GM21367 (cell line): ENCODE measurements around the gene C19orf33.
"Not testable (repeated sequence)": the region's sequence is repeated elsewhere in the genome, so short reads cannot be mapped to it uniquely, and the experiment has no call there.

Experiments
- ATAC-seq: cut with Tn5 transposase; IDR thresholded peaks from one replicate; pipeline ENCODE4 v1.9.1; 2021; ENCODE audit not compliant: unreplicated experiment

The C19orf33 gene

DNA sequence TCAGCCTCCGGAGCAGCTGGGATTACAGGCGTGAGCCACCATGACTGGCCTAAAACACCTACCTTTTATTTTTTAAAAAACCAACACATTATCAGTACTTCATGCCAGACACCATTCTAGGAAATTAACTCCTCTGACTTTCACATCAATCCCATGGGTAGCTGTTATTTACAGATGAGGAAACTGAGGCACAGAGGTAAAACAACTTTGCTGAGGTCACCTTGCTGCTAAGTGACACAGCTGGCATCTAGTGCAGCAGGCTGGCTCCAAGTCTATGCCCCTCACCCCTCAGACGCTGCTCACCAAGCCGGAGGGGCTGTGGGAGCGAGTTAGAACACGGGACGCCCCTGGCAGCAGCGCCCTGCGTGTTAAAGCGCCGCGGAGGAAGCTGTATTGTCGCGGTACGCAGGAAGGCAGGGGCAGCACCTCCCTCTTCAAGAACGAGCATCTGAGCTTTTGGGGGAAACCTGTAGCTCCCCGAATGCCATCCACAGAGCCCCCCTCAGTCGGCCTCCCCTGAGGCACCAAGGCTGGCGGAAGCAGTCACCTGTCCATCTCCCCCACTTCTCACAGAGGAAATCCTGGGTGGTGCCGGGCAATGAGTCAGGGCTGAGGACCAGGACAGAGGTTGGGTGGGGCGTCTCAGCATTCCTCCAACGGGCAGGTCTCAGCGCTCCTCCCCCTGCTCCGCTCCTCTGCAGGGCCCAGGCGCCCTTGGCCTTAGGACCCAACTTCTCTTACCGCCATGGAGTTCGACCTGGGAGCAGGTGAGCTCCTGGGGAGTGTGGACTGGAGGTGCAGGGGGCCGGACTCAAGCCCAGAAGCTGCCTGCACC is at the start of gene C19orf33:
C19orf33 (plus strand) TSS at position 735 of the 835 bp plus-strand sequence; CDS start at position 746, 11 bp downstream.
- no peak for ATAC-seq

DNA sequence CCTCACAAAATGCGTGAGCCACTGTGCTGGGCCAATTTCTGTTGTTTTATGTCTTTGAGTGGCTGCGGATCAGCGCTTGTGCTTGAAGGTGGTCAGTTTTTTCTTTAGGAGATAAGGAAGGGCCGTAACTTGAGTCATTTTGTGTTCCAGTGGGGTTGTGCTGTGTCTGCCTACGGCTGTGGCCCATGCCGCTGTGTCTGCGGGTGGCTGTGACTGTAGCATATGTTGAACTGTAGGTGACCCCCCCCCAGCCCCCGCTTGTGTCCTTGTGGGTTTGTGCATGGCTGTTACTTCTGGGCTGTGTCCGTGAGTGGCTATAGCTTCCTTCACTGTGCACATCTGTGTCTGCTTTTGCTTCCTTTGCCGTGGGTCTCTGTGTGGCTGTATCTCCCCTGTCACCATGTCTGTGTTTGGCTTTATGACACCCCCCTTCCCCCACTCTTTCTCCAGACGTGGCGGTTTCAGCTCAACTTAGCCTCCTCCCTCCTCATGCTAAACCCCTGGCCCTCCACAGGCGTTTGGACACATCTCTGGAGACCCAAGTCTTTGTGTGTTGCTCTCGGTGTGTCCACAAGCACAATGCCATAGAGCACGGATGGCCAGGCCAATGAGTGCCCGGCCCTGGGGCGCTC is 48.6 kb upstream of the C19orf33 start:
- ATAC-seq = no peak

GRCh38 chr19:38261942-38262341 is 42.1 kb upstream of the C19orf33 start:
- ATAC-seq = not testable (repeated sequence)

GRCh38 chr19:38262585-38263268 is 41.3 kb upstream of the C19orf33 start:
- ATAC-seq = no peak

DNA sequence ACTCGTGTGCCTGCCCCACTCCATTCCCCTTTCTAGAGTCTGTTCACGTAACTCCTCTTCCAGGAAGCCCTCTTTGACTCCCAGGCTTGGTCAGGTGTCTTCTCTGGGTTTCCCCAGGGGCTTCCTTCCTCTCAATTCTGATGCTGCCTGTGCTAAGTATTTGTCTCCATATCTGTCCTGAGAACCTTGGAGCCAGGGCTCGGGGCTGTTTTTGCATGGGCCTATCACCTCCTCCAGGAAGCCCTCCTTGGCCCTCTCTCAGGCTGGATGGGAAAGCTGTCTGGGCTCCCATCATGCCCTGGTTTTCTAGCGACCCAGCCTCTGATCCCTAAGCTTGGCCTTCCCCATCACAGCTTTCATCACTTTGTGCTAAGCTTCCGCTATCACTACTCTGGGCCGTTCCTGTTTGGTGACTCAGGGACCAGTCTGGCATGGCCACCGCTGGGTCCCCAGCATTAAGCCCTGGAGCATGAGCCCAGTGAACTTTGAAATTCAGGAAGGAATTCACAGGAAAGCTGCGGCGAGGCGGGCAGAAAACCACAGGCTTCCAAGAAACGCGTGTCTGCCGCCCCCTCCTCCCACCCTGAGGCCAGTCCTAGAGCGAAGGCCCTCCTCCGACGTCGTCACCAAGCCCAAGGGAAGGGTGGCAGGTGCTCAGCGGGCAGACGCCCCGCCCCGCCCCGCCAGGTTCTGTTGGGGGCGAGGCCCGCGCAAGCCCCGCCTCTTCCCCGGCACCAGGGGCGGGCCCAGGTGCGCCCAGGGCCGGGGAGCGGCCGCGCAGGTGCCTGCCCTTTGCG is 40.2 kb upstream of the C19orf33 start:
- ATAC-seq = no peak

DNA sequence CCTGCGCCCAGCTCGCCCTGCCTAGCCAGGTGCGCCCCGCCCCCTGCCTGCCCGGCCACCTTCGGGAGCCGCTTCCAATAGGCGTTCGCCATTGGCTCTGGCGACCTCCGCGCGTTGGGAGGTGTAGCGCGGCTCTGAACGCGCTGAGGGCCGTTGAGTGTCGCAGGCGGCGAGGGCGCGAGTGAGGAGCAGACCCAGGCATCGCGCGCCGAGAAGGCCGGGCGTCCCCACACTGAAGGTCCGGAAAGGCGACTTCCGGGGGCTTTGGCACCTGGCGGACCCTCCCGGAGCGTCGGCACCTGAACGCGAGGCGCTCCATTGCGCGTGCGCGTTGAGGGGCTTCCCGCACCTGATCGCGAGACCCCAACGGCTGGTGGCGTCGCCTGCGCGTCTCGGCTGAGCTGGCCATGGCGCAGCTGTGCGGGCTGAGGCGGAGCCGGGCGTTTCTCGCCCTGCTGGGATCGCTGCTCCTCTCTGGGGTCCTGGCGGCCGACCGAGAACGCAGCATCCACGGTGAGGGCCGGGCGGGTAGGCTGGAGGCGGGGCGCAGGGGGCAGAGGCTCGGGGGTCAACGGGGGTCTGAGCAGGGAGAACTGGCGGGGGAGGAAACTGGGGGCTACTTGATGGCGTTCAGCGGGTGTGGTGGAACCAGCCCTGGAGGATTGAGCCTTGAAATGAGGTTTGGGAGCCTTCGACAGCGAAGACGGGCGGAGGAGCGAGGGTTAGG is 39.4 kb upstream of the C19orf33 start, which contains the start of gene SPINT2:
SPINT2 (plus strand) TSS at position 88 of the 727 bp plus-strand sequence; CDS start at position 408, 320 bp downstream.
- ATAC-seq = no peak

- ATAC-seq = no peak
These were observed 38.7 kb upstream of the C19orf33 start for GRCh38 chr19:38265213-38265861.

- no peak for ATAC-seq
These were observed 38.1 kb upstream of the C19orf33 start for GRCh38 chr19:38265921-38266429.

DNA sequence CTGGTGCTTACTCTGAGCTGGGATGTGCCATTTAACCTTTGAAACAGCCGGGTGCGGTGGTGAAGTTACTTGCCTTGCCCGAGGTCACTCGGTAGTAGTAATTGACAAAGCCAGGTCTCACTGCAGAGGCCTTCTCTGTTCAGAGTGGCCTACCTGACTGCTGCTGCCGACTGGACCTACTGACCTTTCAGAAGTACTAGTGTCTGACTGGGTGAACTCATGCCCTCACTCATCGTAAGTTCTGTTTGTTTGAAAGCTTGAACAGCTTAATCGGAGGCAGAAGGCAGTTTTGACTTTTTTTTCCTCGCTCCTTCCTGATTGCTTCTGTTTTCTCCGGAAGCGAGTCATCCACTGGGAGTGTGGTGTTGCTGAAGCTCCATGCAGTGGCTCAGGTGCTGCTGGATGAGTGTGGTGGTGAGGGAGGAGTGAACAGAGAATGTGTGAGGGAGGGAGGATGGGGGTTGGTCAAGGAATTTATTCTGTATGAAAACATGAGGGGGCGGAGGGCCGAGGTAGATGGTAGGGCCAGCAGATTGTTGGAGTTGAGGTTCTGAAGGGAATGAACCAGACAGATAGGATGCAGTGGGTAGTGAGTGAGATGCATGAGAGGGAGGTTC is 37.0 kb upstream of the C19orf33 start:
- ATAC-seq = no peak

GRCh38 chr19:38267761-38268483 is 36.1 kb upstream of the C19orf33 start:
- no peak for ATAC-seq

DNA sequence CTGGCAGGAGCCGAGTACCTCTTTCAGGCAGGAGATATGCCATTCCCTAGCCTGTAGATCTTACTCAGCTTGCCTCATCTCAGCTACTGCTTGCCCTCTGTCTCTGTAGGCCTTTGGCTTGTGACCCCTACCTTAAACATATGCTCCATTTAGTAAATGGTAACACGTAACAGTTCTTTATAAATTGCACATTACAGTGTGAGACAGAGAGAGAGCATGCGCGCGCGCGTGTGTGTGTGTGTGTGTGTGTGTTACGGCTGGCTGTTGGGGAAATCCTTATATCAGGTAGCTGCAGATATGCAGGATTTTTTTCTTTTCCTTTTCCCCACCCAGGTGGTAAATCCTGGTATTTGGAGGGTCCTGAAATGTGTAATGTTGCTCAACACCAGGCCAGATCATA is 35.5 kb upstream of the C19orf33 start:
- ATAC-seq = no peak

- no peak for ATAC-seq
These were observed 33.4 kb upstream of the C19orf33 start for GRCh38 chr19:38270587-38271167.

DNA sequence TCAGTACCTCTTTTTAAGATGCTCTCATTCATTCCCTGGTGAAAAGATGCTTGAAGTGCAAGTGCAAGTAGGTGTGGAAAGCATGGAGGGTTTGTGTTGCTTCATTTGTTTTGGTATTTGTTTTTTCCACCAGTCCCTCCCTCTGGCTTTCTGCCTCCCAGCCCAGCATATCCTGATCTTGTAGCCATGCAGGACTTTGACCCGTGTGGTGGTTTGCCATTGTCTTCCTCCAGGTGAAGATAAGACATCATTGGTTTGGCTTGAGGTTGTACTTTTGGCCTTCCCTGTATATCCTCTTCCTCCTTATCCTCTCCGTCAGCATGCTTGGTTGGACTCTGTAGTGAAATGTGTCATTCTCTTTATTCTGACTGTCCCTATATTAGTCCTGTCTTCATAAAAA is 30.6 kb upstream of the C19orf33 start:
- ATAC-seq = no peak

DNA sequence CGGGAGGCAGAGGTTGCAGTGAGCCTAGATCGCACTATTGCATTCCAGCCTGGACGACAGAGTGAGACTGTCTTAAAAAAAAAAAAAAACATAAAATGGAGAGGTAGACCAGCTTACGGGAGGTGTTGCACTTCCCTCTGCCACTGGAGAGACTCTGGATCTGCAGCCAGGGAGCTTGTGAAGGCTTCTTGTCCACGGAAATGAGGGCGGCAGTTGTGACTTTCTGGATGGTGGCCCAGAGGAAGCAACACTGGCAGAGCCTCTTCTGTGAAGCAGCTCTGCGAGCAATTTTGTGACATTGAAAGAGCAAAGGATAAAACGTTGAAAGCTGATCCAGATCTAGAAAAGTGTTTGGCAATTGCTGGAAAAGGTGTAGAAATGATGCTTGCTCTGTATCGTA is 29.3 kb upstream of the C19orf33 start:
- no peak for ATAC-seq

- no peak for ATAC-seq
These were observed 27.0 kb upstream of the C19orf33 start for GRCh38 chr19:38276942-38277517.

DNA sequence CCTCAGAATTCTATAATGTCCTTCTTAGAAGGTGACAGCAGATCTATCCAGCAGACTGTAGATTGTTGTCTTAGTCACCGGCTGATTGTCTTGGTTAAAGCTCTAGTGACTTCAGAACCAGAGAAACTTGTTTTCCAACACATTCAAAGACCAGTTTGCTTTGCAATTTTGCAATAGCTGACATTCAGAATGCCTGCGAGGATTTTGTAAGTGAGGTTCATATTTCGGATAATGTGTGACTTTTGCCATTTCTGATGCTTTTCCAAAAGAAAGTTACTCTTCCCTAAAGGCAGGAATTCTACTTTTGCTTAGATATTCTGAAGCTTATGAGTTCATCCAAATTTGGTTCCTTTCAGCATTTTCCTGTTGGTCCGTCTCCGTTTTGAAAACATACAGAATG is 26.5 kb upstream of the C19orf33 start:
- ATAC-seq = no peak

GRCh38 chr19:38277969-38278680 is 25.9 kb upstream of the C19orf33 start:
- ATAC-seq = no peak
